ENCODE data around the gene SYF2.
"Not testable (repeated sequence)": the region's sequence is repeated elsewhere in the genome, so short reads cannot be mapped to it uniquely, and the experiment has no call there.

DNA sequence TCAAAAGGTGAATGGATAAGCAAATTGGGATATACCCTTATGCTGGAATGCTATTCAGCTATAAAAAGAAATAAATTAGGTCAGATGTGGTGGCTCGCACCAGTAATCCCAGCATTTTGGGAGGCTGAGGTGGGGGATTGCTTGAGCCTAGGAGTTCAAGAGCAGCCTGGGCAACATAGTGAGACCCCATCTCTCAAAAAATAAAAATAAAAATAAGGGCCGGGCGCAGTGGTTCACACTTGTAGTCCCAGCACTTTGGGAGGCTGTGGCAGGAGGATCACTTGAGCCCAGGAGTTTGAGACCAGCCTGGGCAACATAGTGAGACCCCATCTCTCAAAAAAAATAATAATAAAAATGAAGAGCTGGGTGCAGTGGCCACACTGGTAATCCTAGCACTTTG is 44.4 kb downstream of the SYF2 start:
- not testable (repeated sequence) for TF ChIP-seq YY2 (tag by site-specific recombination; IDR thresholded peaks at IDR 0.05); MEIS1 (CRISPR knock-in tag; IDR thresholded peaks at IDR 0.05; ENCODE audit: borderline replicate concordance); ZNF146 (tag by site-specific recombination; IDR thresholded peaks at IDR 0.05); ZNF335 (tag by site-specific recombination; conservative IDR thresholded peaks at IDR 0.05)
- TF ChIP-seq, protein P1, sequence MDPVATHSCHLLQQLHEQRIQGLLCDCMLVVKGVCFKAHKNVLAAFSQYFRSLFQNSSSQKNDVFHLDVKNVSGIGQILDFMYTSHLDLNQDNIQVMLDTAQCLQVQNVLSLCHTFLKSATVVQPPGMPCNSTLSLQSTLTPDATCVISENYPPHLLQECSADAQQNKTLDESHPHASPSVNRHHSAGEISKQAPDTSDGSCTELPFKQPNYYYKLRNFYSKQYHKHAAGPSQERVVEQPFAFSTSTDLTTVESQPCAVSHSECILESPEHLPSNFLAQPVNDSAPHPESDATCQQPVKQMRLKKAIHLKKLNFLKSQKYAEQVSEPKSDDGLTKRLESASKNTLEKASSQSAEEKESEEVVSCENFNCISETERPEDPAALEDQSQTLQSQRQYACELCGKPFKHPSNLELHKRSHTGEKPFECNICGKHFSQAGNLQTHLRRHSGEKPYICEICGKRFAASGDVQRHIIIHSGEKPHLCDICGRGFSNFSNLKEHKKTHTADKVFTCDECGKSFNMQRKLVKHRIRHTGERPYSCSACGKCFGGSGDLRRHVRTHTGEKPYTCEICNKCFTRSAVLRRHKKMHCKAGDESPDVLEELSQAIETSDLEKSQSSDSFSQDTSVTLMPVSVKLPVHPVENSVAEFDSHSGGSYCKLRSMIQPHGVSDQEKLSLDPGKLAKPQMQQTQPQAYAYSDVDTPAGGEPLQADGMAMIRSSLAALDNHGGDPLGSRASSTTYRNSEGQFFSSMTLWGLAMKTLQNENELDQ (tag by site-specific recombination; IDR thresholded peaks at IDR 0.05; ENCODE audit: low read depth) = not testable (repeated sequence)
- TF ChIP-seq, protein P2, sequence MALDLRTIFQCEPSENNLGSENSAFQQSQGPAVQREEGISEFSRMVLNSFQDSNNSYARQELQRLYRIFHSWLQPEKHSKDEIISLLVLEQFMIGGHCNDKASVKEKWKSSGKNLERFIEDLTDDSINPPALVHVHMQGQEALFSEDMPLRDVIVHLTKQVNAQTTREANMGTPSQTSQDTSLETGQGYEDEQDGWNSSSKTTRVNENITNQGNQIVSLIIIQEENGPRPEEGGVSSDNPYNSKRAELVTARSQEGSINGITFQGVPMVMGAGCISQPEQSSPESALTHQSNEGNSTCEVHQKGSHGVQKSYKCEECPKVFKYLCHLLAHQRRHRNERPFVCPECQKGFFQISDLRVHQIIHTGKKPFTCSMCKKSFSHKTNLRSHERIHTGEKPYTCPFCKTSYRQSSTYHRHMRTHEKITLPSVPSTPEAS (tag by site-specific recombination; IDR thresholded peaks at IDR 0.05) = not testable (repeated sequence)

Data from HEK293 (cell line).